ENCODE data around the gene SPSB2. TPM values are rescaled to one million over a fixed set of nuclear protein-coding genes. Genes with fewer than 3 reads are reported as not detected.

The SPSB2 gene
- total RNA-seq, 1 donor: 8.0 TPM

DNA sequence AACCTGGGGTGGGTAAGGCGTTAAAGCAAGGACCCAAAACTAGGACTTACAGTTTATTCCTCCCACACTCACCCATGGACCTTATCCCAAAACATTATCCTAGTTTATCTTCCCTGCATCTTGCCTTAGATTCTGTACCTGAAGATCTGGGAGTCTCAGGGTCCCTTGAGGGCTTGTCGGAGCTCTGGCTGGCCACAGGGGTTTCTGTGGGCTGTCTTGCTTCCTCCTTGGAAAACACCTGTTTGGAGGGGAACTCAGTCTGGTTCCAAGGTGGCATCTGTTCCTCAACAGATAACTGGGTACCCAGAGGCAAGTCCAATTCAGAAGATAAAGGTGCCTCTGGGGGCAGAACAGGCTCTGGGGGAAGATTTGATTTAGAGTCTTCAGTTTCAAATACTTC, 23.7 kb downstream of the SPSB2 start:
- no peak overlapping the region for H3K4me3 ChIP-seq (ENCODE audit: low read depth, low read length)
- TF ChIP-seq, protein P1, sequence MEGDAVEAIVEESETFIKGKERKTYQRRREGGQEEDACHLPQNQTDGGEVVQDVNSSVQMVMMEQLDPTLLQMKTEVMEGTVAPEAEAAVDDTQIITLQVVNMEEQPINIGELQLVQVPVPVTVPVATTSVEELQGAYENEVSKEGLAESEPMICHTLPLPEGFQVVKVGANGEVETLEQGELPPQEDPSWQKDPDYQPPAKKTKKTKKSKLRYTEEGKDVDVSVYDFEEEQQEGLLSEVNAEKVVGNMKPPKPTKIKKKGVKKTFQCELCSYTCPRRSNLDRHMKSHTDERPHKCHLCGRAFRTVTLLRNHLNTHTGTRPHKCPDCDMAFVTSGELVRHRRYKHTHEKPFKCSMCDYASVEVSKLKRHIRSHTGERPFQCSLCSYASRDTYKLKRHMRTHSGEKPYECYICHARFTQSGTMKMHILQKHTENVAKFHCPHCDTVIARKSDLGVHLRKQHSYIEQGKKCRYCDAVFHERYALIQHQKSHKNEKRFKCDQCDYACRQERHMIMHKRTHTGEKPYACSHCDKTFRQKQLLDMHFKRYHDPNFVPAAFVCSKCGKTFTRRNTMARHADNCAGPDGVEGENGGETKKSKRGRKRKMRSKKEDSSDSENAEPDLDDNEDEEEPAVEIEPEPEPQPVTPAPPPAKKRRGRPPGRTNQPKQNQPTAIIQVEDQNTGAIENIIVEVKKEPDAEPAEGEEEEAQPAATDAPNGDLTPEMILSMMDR (IDR thresholded peaks at IDR 0.05; ENCODE audit: insufficient read depth, low read length): no peak
- no peak for DNase-seq (ENCODE audit: low read depth)

DNA sequence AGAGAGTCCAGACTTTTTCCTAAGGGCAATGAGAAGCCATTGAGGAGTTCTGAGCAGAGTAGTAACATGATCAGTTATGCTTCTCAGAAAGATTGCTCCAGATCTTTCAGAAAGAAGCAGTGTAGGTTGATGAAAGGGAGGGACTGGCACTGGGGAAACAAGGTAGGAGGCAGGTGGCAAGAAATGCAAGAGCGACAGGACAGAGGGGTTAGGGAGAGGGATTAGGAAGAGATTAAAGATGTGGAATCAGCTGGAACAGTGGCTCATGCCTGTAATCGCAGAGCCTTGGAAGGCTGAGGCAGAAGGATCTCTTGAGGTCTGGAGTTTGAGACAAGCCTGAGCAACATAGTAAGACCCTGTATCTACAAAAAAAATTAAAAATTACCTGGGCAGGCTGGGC, 25.4 kb downstream of the SPSB2 start:
- TF ChIP-seq, protein P1 (IDR thresholded peaks at IDR 0.05; ENCODE audit: insufficient read depth, low read length): no peak
- no peak overlapping the region for H3K4me3 ChIP-seq (ENCODE audit: low read depth, low read length)
- no peak for DNase-seq (ENCODE audit: low read depth)

DNA sequence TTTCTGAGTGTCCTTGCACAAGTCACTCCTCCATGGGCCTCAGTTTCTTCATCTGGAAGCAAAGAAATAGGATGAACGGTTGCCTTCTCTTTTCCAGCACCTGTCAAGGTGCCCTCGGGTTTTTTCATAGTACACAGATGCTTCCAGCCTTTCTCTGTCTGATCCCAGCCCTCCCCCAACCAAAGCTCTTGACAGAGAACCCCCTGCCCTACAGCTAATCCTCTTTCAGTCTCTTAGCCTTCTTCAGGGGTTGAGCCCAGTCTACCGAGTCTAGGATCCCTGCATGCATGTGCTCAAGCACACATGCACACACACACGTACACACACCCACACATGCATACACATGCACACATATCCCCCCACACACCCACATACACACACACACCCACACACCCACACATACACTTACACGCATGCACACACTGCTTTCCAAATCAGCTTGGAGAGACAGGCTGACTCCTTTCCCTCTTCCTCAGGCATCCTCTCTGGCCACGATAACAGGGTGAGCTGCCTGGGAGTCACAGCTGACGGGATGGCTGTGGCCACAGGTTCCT, 26.7 kb downstream of the SPSB2 start:
- no peak for DNase-seq (ENCODE audit: low read depth)
- TF ChIP-seq, protein P1 (IDR thresholded peaks at IDR 0.05; ENCODE audit: insufficient read depth, low read length): no peak

DNA sequence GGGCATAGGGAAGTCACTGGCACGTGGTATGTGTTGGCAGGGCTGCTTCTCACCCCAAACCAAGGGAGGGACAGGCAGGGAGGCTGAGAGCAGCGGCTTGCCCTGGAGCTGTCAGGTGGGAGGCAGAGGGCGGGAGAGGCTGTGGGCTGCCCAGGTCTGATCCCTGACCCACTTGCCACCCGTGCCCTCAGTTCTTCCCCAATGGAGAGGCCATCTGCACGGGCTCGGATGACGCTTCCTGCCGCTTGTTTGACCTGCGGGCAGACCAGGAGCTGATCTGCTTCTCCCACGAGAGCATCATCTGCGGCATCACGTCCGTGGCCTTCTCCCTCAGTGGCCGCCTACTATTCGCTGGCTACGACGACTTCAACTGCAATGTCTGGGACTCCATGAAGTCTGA, 27.7 kb downstream of the SPSB2 start:
- no peak for DNase-seq (ENCODE audit: low read depth)
- TF ChIP-seq, protein P1 (IDR thresholded peaks at IDR 0.05; ENCODE audit: insufficient read depth, low read length): no peak
- H3K4me3 ChIP-seq (ENCODE audit: low read depth, low read length): no peak overlapping the region

More for the DNA sequence above, 26.7 kb downstream of the SPSB2 start:
- H3K4me3 ChIP-seq (ENCODE audit: low read depth, low read length): no peak overlapping the region

DNA sequence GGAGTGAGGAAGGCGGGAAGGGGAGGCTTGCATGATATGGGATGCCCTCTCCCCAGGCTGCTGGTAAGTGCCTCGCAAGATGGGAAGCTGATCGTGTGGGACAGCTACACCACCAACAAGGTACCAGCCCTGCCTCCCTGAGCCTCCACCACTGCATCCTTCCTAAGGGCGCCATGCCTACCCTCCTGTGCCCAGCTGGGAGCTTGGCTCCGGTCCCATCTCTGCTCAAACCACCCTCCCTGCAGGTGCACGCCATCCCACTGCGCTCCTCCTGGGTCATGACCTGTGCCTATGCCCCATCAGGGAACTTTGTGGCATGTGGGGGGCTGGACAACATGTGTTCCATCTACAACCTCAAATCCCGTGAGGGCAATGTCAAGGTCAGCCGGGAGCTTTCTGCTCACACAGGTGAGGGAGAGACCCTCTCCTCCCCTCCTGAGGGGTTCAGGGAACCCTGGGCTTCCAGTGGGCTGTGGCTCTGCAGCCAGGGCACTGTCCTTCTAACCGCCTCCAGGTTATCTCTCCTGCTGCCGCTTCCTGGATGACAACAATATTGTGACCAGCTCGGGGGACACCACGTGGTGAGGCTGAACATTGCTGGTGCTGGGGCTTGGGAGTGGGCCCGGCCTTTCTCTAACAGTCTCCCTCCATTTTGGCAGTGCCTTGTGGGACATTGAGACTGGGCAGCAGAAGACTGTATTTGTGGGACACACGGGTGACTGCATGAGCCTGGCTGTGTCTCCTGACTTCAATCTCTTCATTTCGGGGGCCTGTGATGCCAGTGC, 29.8 kb downstream of the SPSB2 start:
- H3K4me3 ChIP-seq (ENCODE audit: low read depth, low read length): no peak overlapping the region
- no peak for DNase-seq (ENCODE audit: low read depth)
- TF ChIP-seq, protein P1 (IDR thresholded peaks at IDR 0.05; ENCODE audit: insufficient read depth, low read length): no peak

DNA sequence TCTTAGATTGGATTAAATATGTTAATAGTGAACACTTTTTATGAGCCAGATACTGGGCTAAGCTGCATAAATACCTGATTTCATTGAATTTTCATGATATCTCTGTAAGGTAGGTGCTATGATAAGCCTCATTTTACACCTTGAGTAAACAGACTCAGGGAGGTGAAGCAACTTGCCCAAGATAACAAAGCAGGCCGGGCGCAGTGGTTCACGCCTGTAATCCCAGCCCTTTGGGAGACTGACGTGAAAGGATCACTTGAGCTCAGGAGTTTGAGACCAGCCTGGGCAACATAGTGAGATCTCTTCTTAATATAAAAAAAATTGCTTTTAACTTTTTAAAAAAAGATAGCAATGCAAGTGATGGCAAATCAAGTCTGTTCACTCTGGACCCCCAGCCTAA, 31.0 kb downstream of the SPSB2 start:
- no peak for DNase-seq (ENCODE audit: low read depth)
- no peak overlapping the region for H3K4me3 ChIP-seq (ENCODE audit: low read depth, low read length)
- TF ChIP-seq, protein P1 (IDR thresholded peaks at IDR 0.05; ENCODE audit: insufficient read depth, low read length): no peak
